SK-N-SH treated with all-trans-retinoic acid at 6 μM for 48 hours (cell line): Measurements from ENCODE around the gene NASP.

Experiments used
- ATAC-seq: fragments of 200-7000 bp; cut with Tn5 transposase; 3 replicates; pipeline ENCODE4 v1.9.1; 2020; ENCODE audit warnings: mild to moderate bottlenecking, moderate library complexity
- BACH2 ChIP-seq: fragments of 250-450 bp; sonication (Bioruptor Pico); IDR thresholded peaks from 2 replicates; pipeline ENCODE4 v1.9.0; 2021; ENCODE audit warnings: mild to moderate bottlenecking, borderline replicate concordance
- CSDC2 ChIP-seq: fragments of 250-450 bp; sonication (Bioruptor Pico); IDR thresholded peaks from 2 replicates; pipeline ENCODE4 v1.5.0; 2020; ENCODE audit warnings: mild to moderate bottlenecking, moderate library complexity
- ISL1 ChIP-seq: fragments of 250-450 bp; sonication (Bioruptor Pico); IDR thresholded peaks from 2 replicates; pipeline ENCODE4 v2.1.2; 2022; ENCODE audit warnings: mild to moderate bottlenecking, moderate library complexity
- PPARA ChIP-seq: fragments of 250-450 bp; sonication (Bioruptor Pico); IDR thresholded peaks from 2 replicates; pipeline ENCODE4 v1.5.0; 2020; ENCODE audit warnings: mild to moderate bottlenecking, borderline replicate concordance
- SNAI2 ChIP-seq: fragments of 250-450 bp; sonication (Bioruptor Pico); IDR thresholded peaks from 2 replicates; pipeline ENCODE4 v1.5.0; 2020; ENCODE audit warnings: mild to moderate bottlenecking, moderate library complexity
- TCF4 ChIP-seq: fragments of 250-450 bp; sonication (Bioruptor Pico); IDR thresholded peaks from 2 replicates; pipeline ENCODE4 v1.8.0; 2021; ENCODE audit warnings: mild to moderate bottlenecking, moderate library complexity, borderline replicate concordance
- ZC3H10 ChIP-seq: fragments of 250-450 bp; sonication (Bioruptor Pico); IDR thresholded peaks from 2 replicates; pipeline ENCODE4 v1.5.1; 2021; ENCODE audit warnings: mild to moderate bottlenecking, moderate library complexity
- ZFP3 ChIP-seq: fragments of 250-450 bp; sonication (Bioruptor Pico); IDR thresholded peaks from 2 replicates; pipeline ENCODE4 v1.5.0; 2020; ENCODE audit warnings: mild to moderate bottlenecking, moderate library complexity
- ZNF565 ChIP-seq: fragments of 450-650 bp; formaldehyde crosslinking; conservative IDR thresholded peaks from 2 replicates; pipeline ENCODE4 v1.5.0; 2020; ENCODE audit warnings: low read depth, mild to moderate bottlenecking, moderate library complexity
- ZNF70 ChIP-seq: fragments of 450-650 bp; formaldehyde crosslinking; IDR thresholded peaks from 2 replicates; pipeline ENCODE4 v1.5.0; 2020; ENCODE audit warnings: mild to moderate bottlenecking, moderate library complexity
- ZNF8 ChIP-seq: fragments of 450-650 bp; formaldehyde crosslinking; IDR thresholded peaks from 2 replicates; pipeline ENCODE4 v1.5.0; 2020; ENCODE audit warnings: mild to moderate bottlenecking, moderate library complexity
- TF ChIP-seq, protein P1 (sequence below): fragments of 250-450 bp; sonication (Bioruptor Pico); IDR thresholded peaks from 2 replicates; pipeline ENCODE4 v1.5.1; 2021; ENCODE audit warnings: mild to moderate bottlenecking, moderate library complexity
- TF ChIP-seq, protein P2 (sequence below): fragments of 250-450 bp; sonication (Bioruptor Pico); IDR thresholded peaks from 2 replicates; pipeline ENCODE4 v1.8.0; 2020; ENCODE audit warnings: mild to moderate bottlenecking, moderate library complexity, borderline replicate concordance
- TF ChIP-seq, protein P3 (sequence below): fragments of 250-450 bp; sonication (Bioruptor Pico); IDR thresholded peaks from 2 replicates; pipeline ENCODE4 v1.5.0; 2020; ENCODE audit warnings: mild to moderate bottlenecking, moderate library complexity
- TF ChIP-seq, protein P4 (sequence below): fragments of 250-450 bp; sonication (Bioruptor Pico); IDR thresholded peaks from 2 replicates; pipeline ENCODE4 v1.8.0; 2021; ENCODE audit warnings: low read depth, mild to moderate bottlenecking, moderate library complexity, borderline replicate concordance

The NASP gene

DNA sequence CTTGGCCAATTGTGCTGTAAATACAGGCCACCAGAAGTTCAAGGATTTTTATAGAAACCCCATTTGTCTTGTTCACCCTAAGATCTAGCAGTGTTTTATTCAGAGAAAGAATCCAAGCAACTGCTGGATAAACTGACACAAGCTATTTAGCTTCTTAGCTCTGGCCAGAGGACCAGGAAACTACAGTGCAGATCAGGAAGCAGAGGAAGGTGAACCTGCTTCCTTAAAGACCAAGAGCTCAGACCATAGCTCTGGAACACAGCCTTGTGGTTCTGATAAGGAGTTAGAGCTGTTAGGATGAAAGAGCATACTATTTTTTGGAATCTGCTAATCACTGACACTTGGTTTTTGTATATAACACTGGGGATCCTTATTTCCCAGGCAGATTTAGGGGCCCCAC is 45.2 kb downstream of the NASP start:
- ATAC-seq: no peak

DNA sequence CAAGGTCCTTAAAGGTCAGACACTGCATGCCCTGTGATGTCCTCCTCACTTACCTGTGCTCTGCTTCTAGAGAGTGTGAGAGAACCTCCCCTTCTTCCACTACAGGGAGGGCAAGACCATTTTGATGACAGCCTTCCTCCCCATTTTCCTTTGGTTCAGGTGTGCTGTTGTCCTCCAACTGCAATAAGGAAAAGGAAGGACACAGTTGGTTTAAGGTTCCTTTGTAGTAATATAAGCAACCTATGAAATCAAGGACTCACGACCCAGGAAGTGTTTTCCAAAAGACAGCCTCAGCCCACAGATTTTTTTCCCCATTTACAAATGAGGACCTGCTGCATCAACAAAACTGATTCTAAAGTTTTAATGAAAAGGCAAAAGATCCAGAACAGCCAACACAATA is 46.6 kb downstream of the NASP start:
- TF ChIP-seq SNAI2 (CRISPR knock-in tag): no peak
- no peak for TF ChIP-seq TCF4 (CRISPR knock-in tag)
- no peak for TF ChIP-seq ZNF70
- no peak for TF ChIP-seq ISL1
- no peak for TF ChIP-seq PPARA (CRISPR knock-in tag)
- no peak for TF ChIP-seq BACH2 (CRISPR knock-in tag)
- no peak for TF ChIP-seq ZFP3 (CRISPR knock-in tag)
- TF ChIP-seq ZNF8: no peak
- TF ChIP-seq, protein P1, sequence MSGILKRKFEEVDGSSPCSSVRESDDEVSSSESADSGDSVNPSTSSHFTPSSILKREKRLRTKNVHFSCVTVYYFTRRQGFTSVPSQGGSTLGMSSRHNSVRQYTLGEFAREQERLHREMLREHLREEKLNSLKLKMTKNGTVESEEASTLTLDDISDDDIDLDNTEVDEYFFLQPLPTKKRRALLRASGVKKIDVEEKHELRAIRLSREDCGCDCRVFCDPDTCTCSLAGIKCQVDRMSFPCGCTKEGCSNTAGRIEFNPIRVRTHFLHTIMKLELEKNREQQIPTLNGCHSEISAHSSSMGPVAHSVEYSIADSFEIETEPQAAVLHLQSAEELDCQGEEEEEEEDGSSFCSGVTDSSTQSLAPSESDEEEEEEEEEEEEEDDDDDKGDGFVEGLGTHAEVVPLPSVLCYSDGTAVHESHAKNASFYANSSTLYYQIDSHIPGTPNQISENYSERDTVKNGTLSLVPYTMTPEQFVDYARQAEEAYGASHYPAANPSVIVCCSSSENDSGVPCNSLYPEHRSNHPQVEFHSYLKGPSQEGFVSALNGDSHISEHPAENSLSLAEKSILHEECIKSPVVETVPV: no peak
- TF ChIP-seq CSDC2 (CRISPR knock-in tag): no peak
- no peak for TF ChIP-seq ZC3H10
- no peak for ATAC-seq

More for the DNA sequence above, 45.2 kb downstream of the NASP start:
- TF ChIP-seq, protein P2, sequence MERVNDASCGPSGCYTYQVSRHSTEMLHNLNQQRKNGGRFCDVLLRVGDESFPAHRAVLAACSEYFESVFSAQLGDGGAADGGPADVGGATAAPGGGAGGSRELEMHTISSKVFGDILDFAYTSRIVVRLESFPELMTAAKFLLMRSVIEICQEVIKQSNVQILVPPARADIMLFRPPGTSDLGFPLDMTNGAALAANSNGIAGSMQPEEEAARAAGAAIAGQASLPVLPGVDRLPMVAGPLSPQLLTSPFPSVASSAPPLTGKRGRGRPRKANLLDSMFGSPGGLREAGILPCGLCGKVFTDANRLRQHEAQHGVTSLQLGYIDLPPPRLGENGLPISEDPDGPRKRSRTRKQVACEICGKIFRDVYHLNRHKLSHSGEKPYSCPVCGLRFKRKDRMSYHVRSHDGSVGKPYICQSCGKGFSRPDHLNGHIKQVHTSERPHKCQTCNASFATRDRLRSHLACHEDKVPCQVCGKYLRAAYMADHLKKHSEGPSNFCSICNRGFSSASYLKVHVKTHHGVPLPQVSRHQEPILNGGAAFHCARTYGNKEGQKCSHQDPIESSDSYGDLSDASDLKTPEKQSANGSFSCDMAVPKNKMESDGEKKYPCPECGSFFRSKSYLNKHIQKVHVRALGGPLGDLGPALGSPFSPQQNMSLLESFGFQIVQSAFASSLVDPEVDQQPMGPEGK (CRISPR knock-in tag): no peak
- TF ChIP-seq, protein P3, sequence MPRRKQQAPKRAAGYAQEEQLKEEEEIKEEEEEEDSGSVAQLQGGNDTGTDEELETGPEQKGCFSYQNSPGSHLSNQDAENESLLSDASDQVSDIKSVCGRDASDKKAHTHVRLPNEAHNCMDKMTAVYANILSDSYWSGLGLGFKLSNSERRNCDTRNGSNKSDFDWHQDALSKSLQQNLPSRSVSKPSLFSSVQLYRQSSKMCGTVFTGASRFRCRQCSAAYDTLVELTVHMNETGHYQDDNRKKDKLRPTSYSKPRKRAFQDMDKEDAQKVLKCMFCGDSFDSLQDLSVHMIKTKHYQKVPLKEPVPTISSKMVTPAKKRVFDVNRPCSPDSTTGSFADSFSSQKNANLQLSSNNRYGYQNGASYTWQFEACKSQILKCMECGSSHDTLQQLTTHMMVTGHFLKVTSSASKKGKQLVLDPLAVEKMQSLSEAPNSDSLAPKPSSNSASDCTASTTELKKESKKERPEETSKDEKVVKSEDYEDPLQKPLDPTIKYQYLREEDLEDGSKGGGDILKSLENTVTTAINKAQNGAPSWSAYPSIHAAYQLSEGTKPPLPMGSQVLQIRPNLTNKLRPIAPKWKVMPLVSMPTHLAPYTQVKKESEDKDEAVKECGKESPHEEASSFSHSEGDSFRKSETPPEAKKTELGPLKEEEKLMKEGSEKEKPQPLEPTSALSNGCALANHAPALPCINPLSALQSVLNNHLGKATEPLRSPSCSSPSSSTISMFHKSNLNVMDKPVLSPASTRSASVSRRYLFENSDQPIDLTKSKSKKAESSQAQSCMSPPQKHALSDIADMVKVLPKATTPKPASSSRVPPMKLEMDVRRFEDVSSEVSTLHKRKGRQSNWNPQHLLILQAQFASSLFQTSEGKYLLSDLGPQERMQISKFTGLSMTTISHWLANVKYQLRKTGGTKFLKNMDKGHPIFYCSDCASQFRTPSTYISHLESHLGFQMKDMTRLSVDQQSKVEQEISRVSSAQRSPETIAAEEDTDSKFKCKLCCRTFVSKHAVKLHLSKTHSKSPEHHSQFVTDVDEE (CRISPR knock-in tag): no peak
- TF ChIP-seq, protein P4, sequence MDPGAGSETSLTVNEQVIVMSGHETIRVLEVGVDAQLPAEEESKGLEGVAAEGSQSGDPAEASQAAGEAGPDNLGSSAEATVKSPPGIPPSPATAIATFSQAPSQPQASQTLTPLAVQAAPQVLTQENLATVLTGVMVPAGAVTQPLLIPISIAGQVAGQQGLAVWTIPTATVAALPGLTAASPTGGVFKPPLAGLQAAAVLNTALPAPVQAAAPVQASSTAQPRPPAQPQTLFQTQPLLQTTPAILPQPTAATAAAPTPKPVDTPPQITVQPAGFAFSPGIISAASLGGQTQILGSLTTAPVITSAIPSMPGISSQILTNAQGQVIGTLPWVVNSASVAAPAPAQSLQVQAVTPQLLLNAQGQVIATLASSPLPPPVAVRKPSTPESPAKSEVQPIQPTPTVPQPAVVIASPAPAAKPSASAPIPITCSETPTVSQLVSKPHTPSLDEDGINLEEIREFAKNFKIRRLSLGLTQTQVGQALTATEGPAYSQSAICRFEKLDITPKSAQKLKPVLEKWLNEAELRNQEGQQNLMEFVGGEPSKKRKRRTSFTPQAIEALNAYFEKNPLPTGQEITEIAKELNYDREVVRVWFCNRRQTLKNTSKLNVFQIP (CRISPR knock-in tag): no peak
- TF ChIP-seq ZFP3 (CRISPR knock-in tag): no peak
- TF ChIP-seq CSDC2 (CRISPR knock-in tag): no peak

DNA sequence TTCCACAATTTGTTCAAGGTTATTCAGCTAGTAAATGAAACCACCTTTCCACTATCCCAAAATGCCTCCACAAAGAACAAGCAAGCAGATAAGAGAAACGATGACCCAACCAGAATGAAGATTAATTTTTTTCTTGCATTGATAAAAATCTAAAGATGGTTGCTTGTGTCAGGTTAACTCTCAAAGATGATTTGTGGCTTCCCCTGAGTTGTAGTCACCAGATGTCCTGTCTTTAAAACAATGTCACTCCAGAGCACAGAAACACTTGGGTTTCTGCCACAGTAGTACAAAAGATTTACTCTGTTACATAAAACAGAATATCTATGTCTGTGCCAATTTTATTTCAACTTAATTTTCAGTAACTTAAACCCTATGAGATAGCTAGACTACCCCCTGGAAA is 51.4 kb downstream of the NASP start:
- ATAC-seq: peak; percentile 59
- TF ChIP-seq, protein P1: no peak
- TF ChIP-seq TCF4 (CRISPR knock-in tag) (peak; percentile 50), ZNF565 (no peak), ISL1 (peak; percentile 62), SNAI2 (CRISPR knock-in tag) (no peak)
- TF ChIP-seq, protein P3 (CRISPR knock-in tag): 0 out of 2 replicates have a peak, but pooled peaks have one; percentile 58

DNA sequence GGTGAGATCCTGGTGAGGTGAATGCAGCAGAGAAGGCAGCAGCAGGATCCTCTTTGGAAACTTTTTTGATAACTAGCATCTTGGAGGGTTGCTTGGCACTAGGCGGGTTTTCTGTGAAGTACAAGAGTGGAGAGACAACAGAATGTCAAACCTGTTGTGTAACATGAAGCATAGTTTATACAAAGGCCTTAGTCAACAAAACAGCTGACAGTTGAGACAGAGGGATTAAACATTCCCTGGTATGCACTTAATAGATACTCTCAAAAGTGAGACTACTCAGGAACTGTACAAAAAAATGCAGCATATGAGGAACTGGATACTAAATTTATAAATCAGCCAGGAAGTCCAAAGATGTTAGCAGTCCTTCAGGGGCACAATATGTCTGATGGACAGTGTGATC is 56.5 kb downstream of the NASP start:
- no peak for TF ChIP-seq ZNF70
- no peak for TF ChIP-seq CSDC2 (CRISPR knock-in tag)
- ATAC-seq: no peak
